ENCODE data around the gene DPH7.

DNA sequence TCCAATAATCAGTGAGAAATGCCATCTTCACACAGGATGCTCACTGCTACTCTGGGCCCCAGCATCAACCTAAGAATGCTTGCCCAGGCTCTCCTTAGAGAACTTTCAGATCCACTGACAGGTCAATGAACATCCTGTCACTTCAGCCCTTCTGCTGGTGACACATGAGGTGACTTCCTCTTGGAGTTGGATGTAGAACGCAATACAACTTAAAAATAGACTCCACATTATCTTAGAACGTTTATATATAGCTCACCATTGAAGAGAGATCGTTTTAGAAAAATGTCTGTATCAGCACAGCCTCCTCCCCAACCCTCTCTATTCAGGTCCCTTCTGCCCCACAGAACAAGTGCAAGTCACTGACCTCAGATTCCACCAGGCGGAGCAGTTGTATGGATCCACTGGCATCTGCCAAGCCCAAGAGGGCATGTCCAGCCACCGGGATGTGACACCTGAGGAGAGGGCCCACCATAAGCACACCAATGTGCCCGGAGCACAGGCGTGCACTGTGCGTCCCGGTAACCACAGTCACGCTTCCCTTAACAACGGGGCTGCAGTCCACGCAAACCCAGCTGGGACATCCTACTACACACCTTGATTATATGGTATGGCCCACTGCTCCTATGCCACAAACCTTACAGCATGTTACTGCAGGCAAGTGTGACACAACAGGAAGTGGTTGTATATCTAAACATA, 2.9 kb downstream of the DPH7 start:
- TF ChIP-seq POLR2A (IDR thresholded peaks at IDR 0.05; ENCODE audit: low read length) (no peak), GATA1 (IDR thresholded peaks at IDR 0.05; ENCODE audit: low read depth, low read length) (no peak)

Measured in erythroblast (primary cell).